K562 (cell line): ENCODE data around the gene RITA1. TPM values are rescaled to one million over a fixed set of nuclear protein-coding genes. Genes with fewer than 3 reads are reported as not detected.

Experiments used
- AFF1 ChIP-seq, 2 experiments: fragments of 450-650 bp; IDR thresholded peaks; 2 replicates each; pipeline ENCODE4 v1.6.1; 2018; ENCODE audit warnings: mild to moderate bottlenecking in 2 of 2, low read depth in 1 of 2; ENCODE audit not compliant: partially characterized antibody in 2 of 2
- ATF2 ChIP-seq: sonication (generic); formaldehyde crosslinking; IDR thresholded peaks from 2 replicates; pipeline ENCODE4 v1.8.1; 2022; ENCODE audit warnings: missing genetic modification reagents
- HBP1 ChIP-seq: fragments of 450-650 bp; formaldehyde crosslinking; IDR thresholded peaks from 2 replicates; pipeline ENCODE4 v1.4.0; 2022; ENCODE audit warnings: missing genetic modification characterization
- KAT7 ChIP-seq: sonication (generic); formaldehyde crosslinking; IDR thresholded peaks from 2 replicates; pipeline ENCODE4 v1.8.0; 2022; ENCODE audit warnings: missing genetic modification reagents, mild to moderate bottlenecking, borderline replicate concordance
- LEF1 ChIP-seq: fragments of 450-650 bp; IDR thresholded peaks from 2 replicates; pipeline ENCODE4 v1.6.1; 2016; ENCODE audit warnings: mild to moderate bottlenecking
- MAFF ChIP-seq: IDR thresholded peaks from 2 replicates; pipeline ENCODE4 v1.6.1; 2012; ENCODE audit warnings: low read length, improper control_type of control experiment
- PHB ChIP-seq: fragments of 250-450 bp; sonication (Bioruptor Pico); IDR thresholded peaks from 2 replicates; pipeline ENCODE4 v1.5.0; 2021
- SAP30 ChIP-seq: fragments of 200-600 bp; sonication (generic); IDR thresholded peaks from 2 replicates; pipeline ENCODE4 v1.6.1; 2012; ENCODE audit warnings: borderline replicate concordance, low read depth, mild to moderate bottlenecking, moderate library complexity, low read length, control low read depth, inconsistent platforms; ENCODE audit not compliant: insufficient read depth, poor library complexity, severe bottlenecking
- SIN3A ChIP-seq, 2 experiments: fragments of 150-350 bp in 1 of 2; IDR thresholded peaks; 2 replicates each; pipeline ENCODE4 v1.6.1; 2011 to 2016; ENCODE audit warnings: borderline replicate concordance in 2 of 2, low read depth in 2 of 2, low read length in 2 of 2, mild to moderate bottlenecking in 2 of 2, moderate library complexity in 2 of 2; ENCODE audit not compliant: control insufficient read depth in 1 of 2
- SIX5 ChIP-seq, 2 experiments: IDR thresholded peaks; 2 replicates each; pipeline ENCODE4 v1.6.1; 2011; ENCODE audit warnings: low read length in 2 of 2, borderline replicate concordance in 1 of 2, low read depth in 1 of 2, mild to moderate bottlenecking in 1 of 2, moderate library complexity in 1 of 2; ENCODE audit not compliant: insufficient read depth in 1 of 2
- SNRNP70 ChIP-seq: fragments of 200-400 bp; formaldehyde crosslinking; optimal IDR thresholded peaks from 2 replicates; pipeline ENCODE3; 2017; ENCODE audit warnings: low read depth, low read length
- SP1 ChIP-seq: sonication (generic); formaldehyde crosslinking; IDR thresholded peaks from 2 replicates; pipeline ENCODE4 v1.8.1; 2022; ENCODE audit warnings: mild to moderate bottlenecking, missing genetic modification reagents
- THRA ChIP-seq: fragments of 450-650 bp; IDR thresholded peaks from 2 replicates; pipeline ENCODE4 v1.6.1; 2017; ENCODE audit warnings: mild to moderate bottlenecking, moderate library complexity
- ZBTB5 ChIP-seq: fragments of 450-650 bp; IDR thresholded peaks from 2 replicates; pipeline ENCODE4 v1.6.1; 2017; ENCODE audit warnings: antibody characterized with exemption
- ZFP36 ChIP-seq: fragments of 150-350 bp; IDR thresholded peaks from 2 replicates; pipeline ENCODE4 v1.6.1; 2018; ENCODE audit warnings: low read length, low read depth; ENCODE audit not compliant: partially characterized antibody
- polyA plus RNA-seq, 8 experiments: library from polyadenylated mRNA; depleted of rRNA in 4 of 8; stranded (reverse) in 5 of 8; unstranded in 3 of 8; fragments of >200 nt; fragmentation: Nextera tagmentation in 2 of 8; fragmentation: Illumina TruSeq in 1 of 8; extraction: Ambion mirVana in 2 of 8; extraction: Trizol in 1 of 8; gene quantifications; 2 replicates each; pipeline versions ENCODE4 v1.2.1 to v1.2.3, GENCODE V29; 2011 to 2014; ENCODE audit warnings: inconsistent platforms in 1 of 8, missing spikeins in 1 of 8
- total RNA-seq, 7 experiments: library from RNA; depleted of rRNA in 6 of 7; stranded (reverse); fragments of >200 nt in 6 of 7; fragmentation: Illumina TruSeq in 2 of 7; extraction: Trizol in 2 of 7; gene quantifications; 2 replicates each; pipeline versions ENCODE4 v1.2.1 to v1.2.3, GENCODE V29; 2011 to 2021; ENCODE audit warnings: low replicate concordance in 1 of 7

The RITA1 gene
- total and polyA plus RNA-seq, 9 of the 15 experiments (the other 6 are each of a cell fraction or from before 2014, with no cell fraction given), result 2.8 to 40.4 (median 18.0) TPM

GRCh38 chr12:113231235-113232088 lies 45.9 kb downstream of the RITA1 start (continued):
- TF ChIP-seq AFF1 (IDR thresholded peaks at IDR 0.05; ENCODE audit: low read depth in 1 of 2, partially characterized antibody in 2 of 2), result peak in 1 of 2 experiments; percentile 36
- no peak for TF ChIP-seq KAT7 (CRISPR knock-in tag)
- peak; percentile 75 for TF ChIP-seq THRA
- TF ChIP-seq SAP30, result no peak
- no peak for TF ChIP-seq SP1 (CRISPR knock-in tag)
- no peak for TF ChIP-seq HBP1
- no peak for TF ChIP-seq PHB (CRISPR knock-in tag)
- TF ChIP-seq SIX5 (IDR thresholded peaks at IDR 0.05; ENCODE audit: borderline replicate concordance in 1 of 2, insufficient read depth in 1 of 2, low read depth in 1 of 2, low read length in 2 of 2), result no peak
- TF ChIP-seq LEF1, result no peak; the same call in 1 of the 2 replicates
- TF ChIP-seq ZBTB5, result no peak
- TF ChIP-seq MAFF, result no peak
- TF ChIP-seq SIN3A (IDR thresholded peaks at IDR 0.05; ENCODE audit: borderline replicate concordance in 2 of 2, control insufficient read depth in 1 of 2, low read depth in 2 of 2, low read length in 2 of 2), result no peak
- no peak for TF ChIP-seq ATF2 (CRISPR knock-in tag)
- no peak for TF ChIP-seq SNRNP70
- peak; percentile 25 for TF ChIP-seq ZFP36
